Subcutaneous adipose tissue (tissue), 4 donors: ENCODE results near the gene FN3KRP. TPM values are rescaled to one million over a fixed set of nuclear protein-coding genes. Genes with fewer than 3 reads are reported as not detected.

Experiments used
- total RNA-seq, 4 donors: library from RNA; depleted of rRNA; stranded (reverse); fragments of >200 nt; gene quantifications; one replicate each; pipeline ENCODE4 v1.1.0, GENCODE V29; 2016
- TF ChIP-seq, protein P1 (sequence below): fragments of 450-650 bp; IDR thresholded peaks from one replicate; pipeline ENCODE4 v1.5.1; 2016; ENCODE audit warnings: low read depth, mild to moderate bottlenecking, control low read depth, antibody characterized with exemption, moderate library complexity

FN3KRP gene
- total RNA-seq, 4 donors from 2014 or later, result 10.0 to 23.9 (median 12.1) TPM

DNA sequence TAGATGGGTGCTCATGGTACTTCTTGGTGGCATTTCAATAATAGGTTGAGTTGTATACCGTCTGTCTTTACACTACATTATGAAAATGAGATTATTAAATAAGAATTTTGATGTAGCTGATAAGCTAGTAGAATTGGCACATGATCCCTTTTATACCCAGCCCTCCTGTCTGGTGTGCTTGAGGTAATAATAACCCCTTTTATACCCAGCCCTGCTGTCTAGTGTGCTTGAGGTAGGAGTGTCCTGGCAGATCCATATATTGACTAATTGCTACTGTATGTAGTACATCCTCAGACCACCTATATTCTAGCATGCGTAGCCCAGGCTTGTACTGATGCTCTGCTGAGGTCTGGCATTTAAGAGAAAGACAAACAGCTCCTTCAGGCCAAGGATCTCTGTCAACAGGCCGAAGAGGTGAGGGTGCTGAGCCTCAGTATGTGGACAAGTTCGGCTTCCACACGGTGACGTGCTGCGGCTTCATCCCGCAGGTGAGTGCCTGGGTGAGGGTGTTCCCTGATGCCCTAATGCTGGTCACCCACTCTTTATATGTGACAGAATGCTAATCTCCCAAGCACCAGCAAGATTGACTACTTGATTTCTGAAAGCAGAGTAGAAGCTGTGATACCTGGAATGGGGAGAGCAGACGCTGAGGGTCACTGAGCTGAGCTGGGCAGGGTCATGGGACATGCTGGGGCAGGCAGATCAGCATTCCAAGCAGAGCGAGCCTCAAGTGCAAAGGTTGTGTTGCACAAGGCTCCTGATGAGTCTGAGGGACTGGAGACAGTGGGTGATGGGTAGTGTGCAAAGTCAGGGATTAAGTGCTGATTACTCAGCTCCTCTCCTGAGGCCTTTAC is 24.6 kb downstream of the FN3KRP start:
- TF ChIP-seq, protein P1, sequence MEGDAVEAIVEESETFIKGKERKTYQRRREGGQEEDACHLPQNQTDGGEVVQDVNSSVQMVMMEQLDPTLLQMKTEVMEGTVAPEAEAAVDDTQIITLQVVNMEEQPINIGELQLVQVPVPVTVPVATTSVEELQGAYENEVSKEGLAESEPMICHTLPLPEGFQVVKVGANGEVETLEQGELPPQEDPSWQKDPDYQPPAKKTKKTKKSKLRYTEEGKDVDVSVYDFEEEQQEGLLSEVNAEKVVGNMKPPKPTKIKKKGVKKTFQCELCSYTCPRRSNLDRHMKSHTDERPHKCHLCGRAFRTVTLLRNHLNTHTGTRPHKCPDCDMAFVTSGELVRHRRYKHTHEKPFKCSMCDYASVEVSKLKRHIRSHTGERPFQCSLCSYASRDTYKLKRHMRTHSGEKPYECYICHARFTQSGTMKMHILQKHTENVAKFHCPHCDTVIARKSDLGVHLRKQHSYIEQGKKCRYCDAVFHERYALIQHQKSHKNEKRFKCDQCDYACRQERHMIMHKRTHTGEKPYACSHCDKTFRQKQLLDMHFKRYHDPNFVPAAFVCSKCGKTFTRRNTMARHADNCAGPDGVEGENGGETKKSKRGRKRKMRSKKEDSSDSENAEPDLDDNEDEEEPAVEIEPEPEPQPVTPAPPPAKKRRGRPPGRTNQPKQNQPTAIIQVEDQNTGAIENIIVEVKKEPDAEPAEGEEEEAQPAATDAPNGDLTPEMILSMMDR, result no peak

DNA sequence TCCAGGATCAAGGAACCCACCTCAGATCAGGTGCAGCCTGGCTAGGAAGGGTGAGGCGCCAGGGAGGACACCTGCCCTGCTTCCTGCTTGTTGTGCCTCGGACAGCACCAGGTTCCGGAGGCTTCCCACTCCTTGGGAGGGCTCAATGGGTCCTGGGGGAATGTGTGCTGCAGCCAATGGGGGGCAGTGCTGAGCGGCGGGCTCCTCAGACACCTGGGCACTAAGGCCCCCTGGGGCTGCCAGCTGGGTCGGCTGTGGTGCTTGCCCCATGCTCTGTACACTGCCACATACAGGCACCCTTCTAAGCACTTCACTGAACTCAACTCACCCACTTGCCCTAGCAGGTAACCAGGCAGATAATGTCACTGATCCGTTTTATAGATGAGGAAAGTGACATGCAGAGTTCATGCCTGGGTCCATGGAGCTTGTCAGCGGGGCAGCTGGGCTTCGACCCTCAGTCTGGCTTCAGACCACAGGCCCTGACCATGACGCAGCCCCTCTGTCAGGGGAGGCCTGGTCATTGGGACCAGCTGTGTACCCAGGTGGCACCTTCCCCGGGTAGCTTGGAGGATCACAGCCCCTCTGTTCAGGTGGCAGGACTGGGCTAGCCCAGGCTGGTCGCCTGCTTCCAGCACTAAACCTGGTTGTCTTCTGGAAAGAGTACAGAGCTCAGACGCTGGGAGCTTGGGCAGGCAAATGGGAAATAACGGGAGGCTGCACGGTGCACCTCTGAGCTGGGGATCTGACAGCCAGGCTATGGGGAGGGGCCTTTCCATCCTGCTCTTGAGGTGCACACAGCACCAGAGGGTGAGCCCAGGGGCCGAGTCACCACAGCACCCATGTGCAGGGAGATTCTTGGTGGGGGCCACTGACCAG is 27.1 kb downstream of the FN3KRP start:
- TF ChIP-seq, protein P1, result no peak

GRCh38 chr17:82745524-82745923 is 29.0 kb downstream of the FN3KRP start:
- TF ChIP-seq, protein P1, result no peak

- TF ChIP-seq, protein P1, result no peak
Measured at GRCh38 chr17:82748756-82749155, 32.2 kb downstream of the FN3KRP start.

DNA sequence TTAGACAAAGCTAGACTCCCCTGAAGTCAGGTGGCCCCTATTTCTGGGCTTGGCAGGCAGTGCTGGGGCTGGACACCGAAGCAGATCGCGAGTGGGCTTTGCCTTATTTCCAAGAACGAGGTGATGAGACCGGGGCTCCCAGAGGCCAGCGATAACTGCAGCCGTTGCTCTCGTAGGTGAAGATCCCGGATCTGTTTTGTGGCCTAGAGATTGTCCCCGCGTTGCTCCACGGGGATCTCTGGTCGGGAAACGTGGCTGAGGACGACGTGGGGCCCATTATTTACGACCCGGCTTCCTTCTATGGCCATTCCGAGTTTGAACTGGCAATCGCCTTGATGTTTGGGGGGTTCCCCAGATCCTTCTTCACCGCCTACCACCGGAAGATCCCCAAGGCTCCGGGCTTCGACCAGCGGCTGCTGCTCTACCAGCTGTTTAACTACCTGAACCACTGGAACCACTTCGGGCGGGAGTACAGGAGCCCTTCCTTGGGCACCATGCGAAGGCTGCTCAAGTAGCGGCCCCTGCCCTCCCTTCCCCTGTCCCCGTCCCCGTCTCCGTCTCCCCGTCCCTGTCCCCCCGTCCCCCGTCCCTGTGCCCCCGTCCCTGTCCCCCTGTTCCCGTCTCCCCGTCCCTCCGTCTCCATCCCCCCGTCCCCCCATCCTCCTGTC is 33.9 kb downstream of the FN3KRP start:
- TF ChIP-seq, protein P1, result no peak

DNA sequence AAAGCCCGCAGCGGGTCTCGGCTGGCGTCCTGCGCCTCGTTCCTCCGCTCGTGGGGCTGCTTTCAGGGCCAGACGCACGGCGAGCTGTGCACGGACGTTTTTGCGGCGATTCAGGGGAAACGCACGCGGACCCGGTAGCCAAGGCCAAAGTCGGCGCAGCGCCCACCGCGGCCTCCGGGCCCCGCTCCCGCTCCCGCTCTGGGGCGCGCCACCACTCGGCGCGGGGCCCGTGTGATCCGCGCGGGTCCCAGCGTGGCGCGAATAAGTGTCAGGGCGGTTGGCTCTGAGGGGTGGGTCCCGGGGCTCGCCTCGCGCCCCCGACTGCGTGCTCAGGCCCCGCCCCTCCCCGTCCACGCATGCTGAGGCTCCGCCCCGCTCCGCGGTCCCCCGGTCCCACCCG is 34.7 kb downstream of the FN3KRP start:
- TF ChIP-seq, protein P1, result no peak
